Upper lobe of left lung (tissue), 6 donors: Measurements from ENCODE around the gene ST6GALNAC3. TPM values are rescaled to one million over a fixed set of nuclear protein-coding genes. Genes with fewer than 3 reads are reported as not detected.

ENCODE experiments used
- ATAC-seq, 2 donors: fragments of 200-7000 bp; cut with Tn5 transposase; one replicate each; pipeline ENCODE4 v1.9.1; 2022; ENCODE audit warnings: mild to moderate bottlenecking in 2 of 2, moderate library complexity in 2 of 2; ENCODE audit not compliant: low FRiP score in 2 of 2
- DNase-seq, 2 donors: peaks; one replicate each; pipeline ENCODE4 v3.0.0-alpha.2; 2019 to 2020
- H3K27ac ChIP-seq, 4 donors: fragments of 200-600 bp; sonication (generic); one replicate each; pipeline ENCODE4 v1.5.1; 2016 to 2019
- H3K27me3 ChIP-seq, 4 donors: fragments of 200-600 bp; sonication (generic); one replicate each; pipeline ENCODE4 v1.5.1; 2017 to 2019
- H3K36me3 ChIP-seq, 4 donors: fragments of 200-600 bp; sonication (generic); one replicate each; pipeline ENCODE4 v1.5.1; 2016 to 2019
- H3K4me1 ChIP-seq, 4 donors: fragments of 200-600 bp; sonication (generic); one replicate each; pipeline ENCODE4 v1.5.1; 2018 to 2019
- H3K4me3 ChIP-seq, 4 donors: fragments of 200-600 bp; sonication (generic); one replicate each; pipeline ENCODE4 v1.5.1; 2017 to 2019; ENCODE audit warnings: mild to moderate bottlenecking in 2 of 4, moderate library complexity in 1 of 4
- H3K9me3 ChIP-seq, 4 donors: fragments of 200-600 bp; sonication (generic); one replicate each; pipeline ENCODE4 v1.5.1; 2018 to 2019
- CTCF ChIP-seq, 6 experiments: fragments of 450-650 bp in 4 of 6; fragments of 200-600 bp in 2 of 6; sonication (generic) in 2 of 6; IDR thresholded peaks; one replicate each; pipeline ENCODE4 v1.5.1; 2016 to 2019; ENCODE audit warnings: antibody characterized with exemption in 6 of 6
- EP300 ChIP-seq, 4 donors: sonication (generic); formaldehyde crosslinking; IDR thresholded peaks; one replicate each; pipeline ENCODE4 v1.5.1; 2017; ENCODE audit warnings: antibody characterized with exemption in 4 of 4, control low read depth in 2 of 4
- POLR2A ChIP-seq, 4 donors: fragments of 450-650 bp; IDR thresholded peaks; one replicate each; pipeline ENCODE4 v1.5.1; 2016 to 2017; ENCODE audit warnings: antibody characterized with exemption in 4 of 4, mild to moderate bottlenecking in 2 of 4
- POLR2AphosphoS5 ChIP-seq, 2 donors: sonication (generic); formaldehyde crosslinking; IDR thresholded peaks; one replicate each; pipeline ENCODE4 v1.5.1; 2017; ENCODE audit warnings: antibody characterized with exemption in 2 of 2
- WGBS, 2 donors: methylation state at CpG; one replicate each; pipeline ENCODE4 v1.1.5; 2017 to 2018; 5-methylcytosine and 5-hydroxymethylcytosine counted together
- total RNA-seq, 6 donors: library from RNA; depleted of rRNA in 4 of 6; stranded (reverse); fragments of >200 nt in 4 of 6; gene quantifications; one replicate each; pipeline versions ENCODE4 v1.1.0 to v1.2.1, GENCODE V29; 2016 to 2021
- donor health status: DM: no; HTN: no; CAD: no; lungs with moderate emphysema.
- donor health status: DM: no; HTN: yes; CAD: no; lungs with severe emphysema.

The ST6GALNAC3 gene
- total RNA-seq, 6 donors from 2014 or later = 5.8 to 13.1 (median 11.3) TPM

GRCh38 chr1:76351655-76352054 is 277.1 kb downstream of the ST6GALNAC3 start:
- Histone ChIP-seq H3K4me1 (no peaks in the 10 kb centered on the region), H3K4me3 (no peak overlapping the region), H3K27ac (no peak overlapping the region), H3K36me3 (no peaks in the 10 kb centered on the region), H3K27me3 (no peaks in the 10 kb centered on the region), H3K9me3 (no peaks in the 10 kb centered on the region)
- TF ChIP-seq CTCF (IDR thresholded peaks at IDR 0.05) (no peak), POLR2A (IDR thresholded peaks at IDR 0.05) (no peak), EP300 (IDR thresholded peaks at IDR 0.05) (no peak), POLR2AphosphoS5 (IDR thresholded peaks at IDR 0.05) (no peak)
- ATAC-seq (no peak), DNase-seq (no peak)
- 86 to 87% methylated on average over 3 of the region's 3 CpGs for WGBS, 2 donors

- Histone ChIP-seq H3K4me3 (no peak overlapping the region), H3K9me3 (no peaks in the 10 kb centered on the region), H3K36me3 (no peaks in the 10 kb centered on the region), H3K27me3 (no peaks in the 10 kb centered on the region), H3K27ac (no peak overlapping the region), H3K4me1 (no peaks in the 10 kb centered on the region)
- 94 to 96% methylated on average over 5 of the region's 5 CpGs for WGBS, 2 donors
- ATAC-seq = no peak
- no peak for DNase-seq
- no peak for TF ChIP-seq POLR2A (IDR thresholded peaks at IDR 0.05)
- TF ChIP-seq CTCF (IDR thresholded peaks at IDR 0.05) = no peak
- TF ChIP-seq EP300 (IDR thresholded peaks at IDR 0.05) = no peak
- TF ChIP-seq POLR2AphosphoS5 (IDR thresholded peaks at IDR 0.05) = no peak
Measured at GRCh38 chr1:76352741-76353435, 278.3 kb downstream of the ST6GALNAC3 start.

GRCh38 chr1:76354236-76354635 is 279.7 kb downstream of the ST6GALNAC3 start:
- DNase-seq (no peak), ATAC-seq (no peak)
- WGBS, 2 donors = 97 to 100% methylated on average over 3 of the region's 3 CpGs
- H3K4me3 ChIP-seq = no peak overlapping the region
- H3K9me3 ChIP-seq = no peaks in the 10 kb centered on the region
- H3K36me3 ChIP-seq = no peaks in the 10 kb centered on the region
- TF ChIP-seq EP300 (IDR thresholded peaks at IDR 0.05) (no peak), CTCF (IDR thresholded peaks at IDR 0.05) (no peak), POLR2AphosphoS5 (IDR thresholded peaks at IDR 0.05) (no peak), POLR2A (IDR thresholded peaks at IDR 0.05) (no peak)
- H3K27ac ChIP-seq = no peak overlapping the region
- no peaks in the 10 kb centered on the region for H3K4me1 ChIP-seq
- no peaks in the 10 kb centered on the region for H3K27me3 ChIP-seq

DNA sequence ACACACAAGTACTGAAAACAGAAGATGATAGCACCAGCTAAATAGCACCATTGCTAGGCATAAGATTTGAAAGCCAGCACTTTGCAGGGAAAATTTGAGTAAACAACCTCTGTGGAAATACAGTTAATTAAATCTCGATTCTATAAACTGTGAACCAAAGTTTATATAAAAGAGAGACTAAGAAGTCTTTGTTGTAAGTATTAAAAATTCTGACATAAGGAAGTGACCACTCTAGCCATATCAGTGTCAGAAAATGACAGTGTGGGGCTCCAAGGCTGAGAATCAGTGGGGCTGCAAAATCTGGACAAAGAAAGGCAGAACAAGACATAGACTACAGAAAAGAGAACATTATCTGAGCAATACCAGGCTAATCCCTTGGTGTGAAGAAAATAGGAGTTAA is 292.2 kb downstream of the ST6GALNAC3 start:
- Histone ChIP-seq H3K4me1 (no peaks in the 10 kb centered on the region), H3K36me3 (no peaks in the 10 kb centered on the region), H3K27ac (no peak overlapping the region), H3K4me3 (no peak overlapping the region), H3K9me3 (no peaks in the 10 kb centered on the region), H3K27me3 (no peaks in the 10 kb centered on the region)
- DNase-seq (no peak), ATAC-seq (no peak)
- TF ChIP-seq CTCF (IDR thresholded peaks at IDR 0.05) = no peak
- TF ChIP-seq EP300 (IDR thresholded peaks at IDR 0.05) = no peak
- no peak for TF ChIP-seq POLR2A (IDR thresholded peaks at IDR 0.05)
- TF ChIP-seq POLR2AphosphoS5 (IDR thresholded peaks at IDR 0.05) = no peak
- WGBS, 2 donors = 56 to 67% methylated on average over 1 of the region's 1 CpG

- WGBS, 2 donors = 64 to 65% methylated on average over 3 of the region's 3 CpGs
- DNase-seq = no peak
Measured at GRCh38 chr1:76371941-76372340, 297.4 kb downstream of the ST6GALNAC3 start.

More at GRCh38 chr1:76371941-76372340, 297.4 kb downstream of the ST6GALNAC3 start:
- no peak for ATAC-seq
- TF ChIP-seq POLR2A (IDR thresholded peaks at IDR 0.05) = no peak
- TF ChIP-seq POLR2AphosphoS5 (IDR thresholded peaks at IDR 0.05) = no peak
- no peak for TF ChIP-seq CTCF (IDR thresholded peaks at IDR 0.05)
- no peak for TF ChIP-seq EP300 (IDR thresholded peaks at IDR 0.05)
- Histone ChIP-seq H3K36me3 (no peaks in the 10 kb centered on the region), H3K27ac (no peak overlapping the region), H3K4me3 (no peak overlapping the region), H3K9me3 (no peaks in the 10 kb centered on the region), H3K4me1 (no peaks in the 10 kb centered on the region), H3K27me3 (no peaks in the 10 kb centered on the region)
